HCT116 (cell line): ENCODE data around the gene SELENOH. TPM values are rescaled to one million over a fixed set of nuclear protein-coding genes. Genes with fewer than 3 reads are reported as not detected.

Experiments used
- ATAC-seq: fragments of 200-7000 bp; cut with Tn5 transposase; 2 replicates; pipeline ENCODE4 v1.9.1; 2020; ENCODE audit warnings: mild to moderate bottlenecking, moderate library complexity
- BruUV-seq: library from RNA; stranded (reverse); fragments of 400-500 nt; replicated peaks from 2 replicates; lab custom pipeline; 2021; lab: Mats Ljungman, UMichigan
- CTCF ChIA-PET: fragments of 300-600 bp; sonication (Branson Sonifier 250); formaldehyde crosslinking; loops from one replicate; lab custom pipeline; 2021; ENCODE audit warnings: antibody characterized with exemption; lab: Charles Lee
- POLR2A ChIA-PET: fragments of 300-600, 350-600 bp; sonication (Branson Sonifier 250); formaldehyde crosslinking; loops from one replicate; lab custom pipeline; 2021; ENCODE audit warnings: antibody characterized with exemption; lab: Charles Lee
- RAD21 ChIA-PET, 2 experiments: fragments of 300-600 bp; sonication (Branson Sonifier 250); formaldehyde crosslinking; loops; one replicate each; lab custom pipeline; 2023; ENCODE audit warnings: low total read pairs in 2 of 2; ENCODE audit not compliant: uncharacterized antibody in 2 of 2, unreplicated experiment in 2 of 2, low non-redundant PET in 1 of 2; lab: Charles Lee
- DNase-seq: peaks from one replicate; pipeline ENCODE4 v3.0.0-alpha.2; 2010; ENCODE audit warnings: low read depth, low spot score
- H2AFZ ChIP-seq: fragments of 200-600 bp; shearing (Covaris generic), sonication (generic); 2 replicates; pipeline ENCODE4 v1.6.1; 2017; ENCODE audit warnings: low read depth, mixed run types, mixed read lengths, antibody characterized with exemption, low read length; ENCODE audit not compliant: poor library complexity, severe bottlenecking
- H3K27ac ChIP-seq: 2 replicates; pipeline ENCODE4 v1.5.1; 2012; ENCODE audit warnings: low read depth, low read length
- H3K27me3 ChIP-seq: fragments of 200-600 bp; sonication (generic); 2 replicates; pipeline ENCODE4 v1.6.1; 2016; ENCODE audit warnings: mixed run types, low read length, mixed read lengths; ENCODE audit not compliant: insufficient read depth
- H3K36me3 ChIP-seq, 2 experiments: fragments of 200-500 bp in 1 of 2; fragments of 200-600 bp in 1 of 2; sonication (Bioruptor generic) in 1 of 2; sonication (generic) in 1 of 2; 2 replicates each; pipeline versions ENCODE4 v1.5.1 to v1.6.1; 2014 to 2016; ENCODE audit warnings: low read length in 2 of 2, inconsistent platforms in 1 of 2, mixed read lengths in 1 of 2, mixed run types in 1 of 2; ENCODE audit not compliant: insufficient read depth in 2 of 2, control insufficient read depth in 1 of 2
- H3K4me1 ChIP-seq, 2 experiments: fragments of 200-600 bp in 1 of 2; sonication (generic) in 1 of 2; 2 replicates each; pipeline versions ENCODE4 v1.5.1 to v1.6.1; 2012 to 2017; ENCODE audit warnings: low read length in 2 of 2, inconsistent platforms in 1 of 2, mild to moderate bottlenecking in 1 of 2, mixed read lengths in 1 of 2, mixed run types in 1 of 2, moderate library complexity in 1 of 2; ENCODE audit not compliant: insufficient read depth in 2 of 2, control insufficient read depth in 1 of 2
- H3K4me2 ChIP-seq: fragments of 200-600 bp; sonication (generic); 2 replicates; pipeline ENCODE4 v1.6.1; 2017; ENCODE audit warnings: mixed run types, low read length, mixed read lengths
- H3K4me3 ChIP-seq, 2 experiments: fragments of 200-600 bp in 1 of 2; sonication (generic) in 1 of 2; replicated peaks in 1 of 2; 2 replicates each; pipeline ENCODE4 v1.5.1; 2011 to 2016; ENCODE audit warnings: low read length in 2 of 2, control low read depth in 1 of 2, low read depth in 1 of 2, mild to moderate bottlenecking in 1 of 2, mixed read lengths in 1 of 2, mixed run types in 1 of 2
- H3K79me2 ChIP-seq: fragments of 200-600 bp; sonication (generic); 2 replicates; pipeline ENCODE4 v1.6.1; 2017; ENCODE audit warnings: mild to moderate bottlenecking, mixed run types, low read length, moderate library complexity, mixed read lengths; ENCODE audit not compliant: insufficient read depth
- H3K9ac ChIP-seq: fragments of 200-600 bp; sonication (generic); 2 replicates; pipeline ENCODE4 v1.6.1; 2016; ENCODE audit warnings: low read length, mixed read lengths
- H3K9me2 ChIP-seq: fragments of 200-600 bp; sonication (generic), shearing (Covaris generic); 2 replicates; pipeline ENCODE4 v1.6.1; 2017; ENCODE audit warnings: mixed run types, mild to moderate bottlenecking, moderate library complexity; ENCODE audit not compliant: insufficient read depth
- H3K9me3 ChIP-seq, 2 experiments: fragments of 200-500 bp in 1 of 2; fragments of 200-600 bp in 1 of 2; sonication (Bioruptor generic) in 1 of 2; sonication (generic) in 1 of 2; 2 replicates each; pipeline ENCODE4 v1.6.1; 2014 to 2017; ENCODE audit warnings: low read length in 2 of 2, mixed read lengths in 2 of 2, inconsistent platforms in 1 of 2, low read depth in 1 of 2, mild to moderate bottlenecking in 1 of 2, mixed run types in 1 of 2, moderate library complexity in 1 of 2; ENCODE audit not compliant: control insufficient read depth in 1 of 2, insufficient read depth in 1 of 2
- H4K20me1 ChIP-seq: fragments of 200-600 bp; sonication (generic), shearing (Covaris generic); 2 replicates; pipeline ENCODE4 v1.6.1; 2017; ENCODE audit warnings: mixed run types, mild to moderate bottlenecking, moderate library complexity; ENCODE audit not compliant: insufficient read depth
- CEBPB ChIP-seq: IDR thresholded peaks from 2 replicates; pipeline ENCODE4 v1.6.1; 2012; ENCODE audit warnings: low read depth
- EGR1 ChIP-seq: IDR thresholded peaks from 2 replicates; pipeline ENCODE4 v1.6.1; 2012; ENCODE audit warnings: low read depth
- ELF1 ChIP-seq: IDR thresholded peaks from 2 replicates; pipeline ENCODE4 v1.6.1; 2012; ENCODE audit warnings: low read depth, borderline replicate concordance
- EZH2 ChIP-seq: fragments of 200-600 bp; sonication (generic); IDR thresholded peaks from 2 replicates; pipeline ENCODE4 v1.6.1; 2017; ENCODE audit warnings: antibody characterized with exemption, mixed run types
- FOSL1 ChIP-seq: IDR thresholded peaks from 2 replicates; pipeline ENCODE4 v1.6.1; 2012; ENCODE audit warnings: low read depth
- POLR2A ChIP-seq: IDR thresholded peaks from 2 replicates; pipeline ENCODE4 v1.7.0; 2011; ENCODE audit warnings: borderline replicate concordance; ENCODE audit not compliant: insufficient read depth, insufficient read length; ENCODE audit errors: extremely low read depth
- RAD21 ChIP-seq: IDR thresholded peaks from 2 replicates; pipeline ENCODE4 v1.6.1; 2012; ENCODE audit warnings: low read depth, mild to moderate bottlenecking
- REST ChIP-seq: IDR thresholded peaks from 2 replicates; pipeline ENCODE4 v1.6.1; 2012; ENCODE audit warnings: low read depth
- SIN3A ChIP-seq: IDR thresholded peaks from 2 replicates; pipeline ENCODE4 v1.6.1; 2012; ENCODE audit warnings: low read depth
- SP1 ChIP-seq: IDR thresholded peaks from 2 replicates; pipeline ENCODE4 v1.6.1; 2012; ENCODE audit warnings: low read depth
- YY1 ChIP-seq: IDR thresholded peaks from 2 replicates; pipeline ENCODE4 v1.6.1; 2011; ENCODE audit warnings: low read length, low read depth, moderate library complexity, mild to moderate bottlenecking; ENCODE audit not compliant: insufficient replicate concordance; ENCODE audit errors: extremely low read depth
- ZFX ChIP-seq: fragments of 450-650 bp; IDR thresholded peaks from 2 replicates; pipeline ENCODE4 v1.6.1; 2017
- intact Hi-C: fragments of 100-400 bp; cut with micrococcal nuclease; formaldehyde crosslinking; loops from 2 replicates; pipeline ENCODE4 v1.10.0; 2022
- total RNA-seq: library from RNA; stranded (reverse); gene quantifications from one replicate; pipeline ENCODE4 v1.2.1, GENCODE V29; 2021; ENCODE audit not compliant: unreplicated experiment
- TF ChIP-seq, protein P1 (sequence below): IDR thresholded peaks from 2 replicates; pipeline ENCODE4 v1.6.1; 2012
- TF ChIP-seq, protein P2 (sequence below), 3 experiments: fragments of 200-600 bp in 1 of 3; sonication (generic) in 1 of 3; IDR thresholded peaks in 2 of 3; conservative IDR thresholded peaks in 1 of 3; 2 replicates each; pipeline ENCODE4 v1.5.1; 2012 to 2017; ENCODE audit warnings: low read depth in 2 of 3, low read length in 2 of 3, antibody characterized with exemption in 1 of 3, borderline replicate concordance in 1 of 3, control low read depth in 1 of 3, mild to moderate bottlenecking in 1 of 3, mixed read lengths in 1 of 3, mixed run types in 1 of 3, moderate library complexity in 1 of 3; ENCODE audit not compliant: insufficient read depth in 1 of 3

SELENOH gene
- total RNA-seq, 1 experiment from 2014 or later, result 194 TPM

- H3K4me2 ChIP-seq, result no peak overlapping the region
- H3K4me1 ChIP-seq, result peaks cover 2 to 12% of the 10 kb centered on the region in 2 experiments; a peak in 2 of 4 replicates
- POLR2A ChIA-PET, result interaction anchor here (2.2 kb wide), 1 partner anchor 47 kb away, joined by 12 read pairs; no protein-coding TSS in a partner anchor
- no peak overlapping the region for H3K4me3 ChIP-seq
- TF ChIP-seq YY1 (no peak), EZH2 (no peak), POLR2A (no peak), EGR1 (no peak), CEBPB (no peak)
- TF ChIP-seq, protein P1, sequence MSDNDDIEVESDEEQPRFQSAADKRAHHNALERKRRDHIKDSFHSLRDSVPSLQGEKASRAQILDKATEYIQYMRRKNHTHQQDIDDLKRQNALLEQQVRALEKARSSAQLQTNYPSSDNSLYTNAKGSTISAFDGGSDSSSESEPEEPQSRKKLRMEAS, result no peak
- TF ChIP-seq, all 23 proteins: peak for 0
- intact Hi-C loops, result loop anchor here (5.0 kb wide), 1 partner anchor 769 kb away; no protein-coding TSS in a partner anchor
- Histone ChIP-seq H3K36me3 (no peaks in the 10 kb centered on the region), H3K9me3 (no peaks in the 10 kb centered on the region), H3K9ac (no peak overlapping the region), H3K9me2 (no peaks in the 10 kb centered on the region), H3K27me3 (no peaks in the 10 kb centered on the region), H3K27ac (no peak overlapping the region), H2AFZ (no peak overlapping the region), H3K79me2 (no peaks in the 10 kb centered on the region), H4K20me1 (no peaks in the 10 kb centered on the region)
- no peak for ATAC-seq
- no peak for DNase-seq
- RAD21 ChIA-PET, result interaction anchor here in 1 of 2 experiments (0.9 kb wide), 1 partner anchor 46 kb away, joined by 4 read pairs; no protein-coding TSS in a partner anchor
- BruUV-seq, result no TSS peak
- CTCF ChIA-PET, result interaction anchor here (2.2 to 6.2 kb wide), 2 partner anchors 25 to 48 kb away, joined by 12 to 95 read pairs; no protein-coding TSS in a partner anchor
These were observed 11.7 kb downstream of the SELENOH start for GRCh38 chr11:57752954-57753353.

DNA sequence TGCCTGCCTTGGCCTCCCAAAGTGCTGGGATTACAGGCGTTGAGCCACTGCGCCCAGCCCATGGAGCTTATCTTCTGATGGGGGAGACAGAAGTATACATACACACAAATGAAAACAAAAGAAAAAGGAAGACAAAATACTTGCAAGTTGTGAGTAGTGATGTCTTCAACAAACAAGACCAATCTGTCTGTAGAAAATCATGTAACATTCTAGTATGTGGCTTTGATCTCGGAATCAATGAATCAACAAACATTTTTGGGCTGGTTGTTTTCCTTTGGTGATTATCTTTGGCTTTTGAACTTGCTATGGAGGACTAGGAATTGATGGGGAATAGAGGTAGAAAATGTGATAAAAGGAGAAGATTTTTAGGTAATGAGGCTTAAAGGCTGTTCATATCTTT, 16.9 kb downstream of the SELENOH start:
- Histone ChIP-seq H3K79me2 (peaks cover 15% of the 10 kb centered on the region), H3K4me1 (peaks cover 7 to 14% of the 10 kb centered on the region in 2 experiments; a peak in 3 of 4 replicates), H3K4me2 (no peak overlapping the region), H3K9me2 (no peaks in the 10 kb centered on the region), H3K9ac (no peak overlapping the region), H3K4me3 (no peak overlapping the region), H3K27ac (no peak overlapping the region), H4K20me1 (no peaks in the 10 kb centered on the region), H2AFZ (no peak overlapping the region), H3K9me3 (no peaks in the 10 kb centered on the region), H3K27me3 (no peaks in the 10 kb centered on the region), H3K36me3 (no peaks in the 10 kb centered on the region; a peak in 1 of 4 replicates)
- no TSS peak for BruUV-seq
- ChIA-PET CTCF (interaction anchor here (7.4 kb wide), 1 partner anchor 41 kb away, joined by 47 read pairs; no protein-coding TSS in a partner anchor), RAD21 (interaction anchor here in 1 of 2 experiments (0.5 kb wide), 1 partner anchor 37 kb away, joined by 3 read pairs; no protein-coding TSS in a partner anchor), POLR2A (interaction anchor here (1.3 kb wide), 1 partner anchor 42 kb away, joined by 3 read pairs; no protein-coding TSS in a partner anchor)
- intact Hi-C loops, result loop anchor here (5.0 kb wide), 1 partner anchor 754 kb away; no protein-coding TSS in a partner anchor
- DNase-seq (no peak), ATAC-seq (no peak)
- TF ChIP-seq SIN3A (no peak), ELF1 (no peak), REST (no peak), POLR2A (no peak), ZFX (no peak), RAD21 (no peak), EZH2 (no peak), EGR1 (no peak), SP1 (no peak), FOSL1 (no peak)
- TF ChIP-seq, protein P2, sequence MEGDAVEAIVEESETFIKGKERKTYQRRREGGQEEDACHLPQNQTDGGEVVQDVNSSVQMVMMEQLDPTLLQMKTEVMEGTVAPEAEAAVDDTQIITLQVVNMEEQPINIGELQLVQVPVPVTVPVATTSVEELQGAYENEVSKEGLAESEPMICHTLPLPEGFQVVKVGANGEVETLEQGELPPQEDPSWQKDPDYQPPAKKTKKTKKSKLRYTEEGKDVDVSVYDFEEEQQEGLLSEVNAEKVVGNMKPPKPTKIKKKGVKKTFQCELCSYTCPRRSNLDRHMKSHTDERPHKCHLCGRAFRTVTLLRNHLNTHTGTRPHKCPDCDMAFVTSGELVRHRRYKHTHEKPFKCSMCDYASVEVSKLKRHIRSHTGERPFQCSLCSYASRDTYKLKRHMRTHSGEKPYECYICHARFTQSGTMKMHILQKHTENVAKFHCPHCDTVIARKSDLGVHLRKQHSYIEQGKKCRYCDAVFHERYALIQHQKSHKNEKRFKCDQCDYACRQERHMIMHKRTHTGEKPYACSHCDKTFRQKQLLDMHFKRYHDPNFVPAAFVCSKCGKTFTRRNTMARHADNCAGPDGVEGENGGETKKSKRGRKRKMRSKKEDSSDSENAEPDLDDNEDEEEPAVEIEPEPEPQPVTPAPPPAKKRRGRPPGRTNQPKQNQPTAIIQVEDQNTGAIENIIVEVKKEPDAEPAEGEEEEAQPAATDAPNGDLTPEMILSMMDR (IDR thresholded peaks at IDR 0.05 in 2 of 3, conservative IDR thresholded peaks at IDR 0.05 in 1 of 3; ENCODE audit: borderline replicate concordance in 1 of 3, insufficient read depth in 1 of 3, low read depth in 2 of 3, low read length in 2 of 3), result no peak
- TF ChIP-seq, protein P1, result no peak
